D721Med (cell line): ENCODE results near the gene DAZAP1.
"Not testable (repeated sequence)": the region's sequence is repeated elsewhere in the genome, so short reads cannot be mapped to it uniquely, and the experiment has no call there.

Source experiments
- DNase-seq: peaks from one replicate; pipeline ENCODE4 v3.0.0; 2011; ENCODE audit warnings: low spot score; ENCODE audit not compliant: insufficient read length
- FAIRE-seq: peaks from 2 replicates; lab custom pipeline; 2011; peaks lifted over from hg19 to GRCh38; lab: Jason Lieb, UNC
- CTCF ChIP-seq: IDR thresholded peaks from 2 replicates; pipeline ENCODE4 v1.5.1; 2012; ENCODE audit warnings: mild to moderate bottlenecking, control low read depth; ENCODE audit not compliant: insufficient read depth; ENCODE audit errors: missing control alignments

The DAZAP1 gene

GRCh38 chr19:1416014-1416841 lies 8.8 kb downstream of the DAZAP1 start:
- no peak for FAIRE-seq
- TF ChIP-seq CTCF, result no peak
- no peak for DNase-seq

GRCh38 chr19:1417145-1417544 lies 9.8 kb downstream of the DAZAP1 start:
- FAIRE-seq (no peak), DNase-seq (no peak)
- TF ChIP-seq CTCF, result no peak

GRCh38 chr19:1417681-1418495 lies 10.5 kb downstream of the DAZAP1 start:
- FAIRE-seq, result no peak

GRCh38 chr19:1418496-1418775 lies 11.1 kb downstream of the DAZAP1 start:
- DNase-seq (no peak), FAIRE-seq (no peak)
- no peak for TF ChIP-seq CTCF

More at GRCh38 chr19:1417681-1418495, 10.5 kb downstream of the DAZAP1 start:
- DNase-seq, result no peak
- no peak for TF ChIP-seq CTCF

GRCh38 chr19:1418951-1419738 lies 11.8 kb downstream of the DAZAP1 start:
- FAIRE-seq (no peak), DNase-seq (no peak)
- no peak for TF ChIP-seq CTCF

- not testable (repeated sequence) for FAIRE-seq, DNase-seq
Measured at GRCh38 chr19:1420085-1420484, 12.7 kb downstream of the DAZAP1 start.

- FAIRE-seq, result no peak
- DNase-seq, result no peak
- no peak for TF ChIP-seq CTCF
Measured at GRCh38 chr19:1420590-1420989, 13.2 kb downstream of the DAZAP1 start.
